IPS DF 4.7 (cell line): ENCODE results near the gene FZD1.
"Not testable (repeated sequence)": the region's sequence is repeated elsewhere in the genome, so short reads cannot be mapped to it uniquely, and the experiment has no call there.

Source experiments
- DNase-seq: peaks from one replicate; pipeline ENCODE4 v3.0.0-alpha.2; 2013; ENCODE audit warnings: low spot score; ENCODE audit errors: extremely low read depth

Gene FZD1

DNA sequence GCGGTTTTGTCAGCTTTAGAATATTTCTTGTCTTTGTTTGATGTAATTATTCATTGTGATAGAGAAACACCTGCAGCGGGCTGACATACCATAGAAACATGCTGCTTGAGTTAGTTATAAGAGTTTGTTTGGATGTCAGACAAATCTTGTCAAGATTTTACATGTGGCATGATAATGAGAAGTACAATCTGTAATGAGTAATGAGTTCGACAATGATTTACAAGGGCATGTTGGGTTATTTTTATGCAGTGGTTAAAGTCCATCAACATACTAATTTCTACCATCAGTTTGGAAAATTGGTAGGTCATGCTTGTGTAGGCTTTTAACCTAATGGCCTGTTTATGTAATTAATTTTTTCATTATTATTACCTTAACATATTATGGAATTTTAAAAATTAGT is 31.3 kb downstream of the FZD1 start:
- DNase-seq, result no peak

DNA sequence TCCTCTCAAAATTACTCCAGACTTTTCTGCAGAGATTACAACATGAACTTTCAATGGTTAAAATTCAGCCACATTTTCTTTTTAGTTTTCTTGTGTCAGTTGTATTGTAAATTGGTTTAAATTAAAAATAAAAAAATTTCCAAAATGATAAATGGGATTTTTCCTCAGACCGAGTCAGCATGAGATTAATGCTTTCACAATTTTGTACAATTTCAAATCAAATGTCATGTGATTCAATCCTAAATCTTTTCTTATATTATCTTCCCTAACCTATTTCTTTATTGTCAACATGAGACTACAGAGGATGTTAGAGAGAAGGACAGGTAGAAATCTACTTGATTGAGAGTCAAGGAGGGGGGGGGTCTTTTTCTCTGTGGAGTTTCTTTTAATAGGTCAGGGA is 33.7 kb downstream of the FZD1 start:
- no peak for DNase-seq

DNA sequence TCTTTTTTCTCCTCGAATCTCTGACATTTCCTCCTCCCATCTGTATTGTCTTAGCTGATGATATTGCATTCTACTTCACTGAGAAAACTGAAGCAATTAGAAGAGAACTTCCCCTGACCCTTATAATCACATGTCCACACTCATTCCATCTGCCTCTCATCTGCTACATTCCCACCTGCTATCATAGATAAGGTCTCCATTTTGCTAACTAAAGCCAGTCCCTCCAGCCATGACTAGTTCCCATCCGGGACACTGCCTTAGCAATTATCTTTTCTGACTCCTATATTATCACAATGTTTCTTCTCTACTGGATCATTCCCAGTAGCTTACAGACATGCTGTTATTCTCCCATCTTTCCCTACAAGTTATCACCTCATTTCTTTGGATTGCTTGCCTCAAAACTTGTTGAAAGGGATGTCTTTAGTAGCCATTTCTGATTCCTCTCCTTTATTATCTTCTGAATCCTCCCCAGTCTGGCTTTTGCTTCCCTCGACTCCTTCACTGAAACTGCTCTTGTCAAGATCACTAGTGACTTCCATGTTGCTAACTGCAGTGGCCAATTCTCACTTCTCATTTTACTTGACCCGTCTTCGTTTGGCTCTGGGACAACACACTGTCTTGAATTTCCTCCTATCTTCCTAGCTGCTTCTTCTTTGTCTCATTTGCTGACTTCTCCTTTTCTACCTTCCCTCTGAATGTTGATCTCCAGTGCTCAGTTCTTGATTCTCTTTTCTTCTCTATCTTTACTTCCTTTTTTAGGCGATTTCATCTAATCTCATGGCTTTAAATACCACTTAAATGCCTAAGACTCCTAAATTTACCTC is 35.9 kb downstream of the FZD1 start:
- DNase-seq, result no peak

DNA sequence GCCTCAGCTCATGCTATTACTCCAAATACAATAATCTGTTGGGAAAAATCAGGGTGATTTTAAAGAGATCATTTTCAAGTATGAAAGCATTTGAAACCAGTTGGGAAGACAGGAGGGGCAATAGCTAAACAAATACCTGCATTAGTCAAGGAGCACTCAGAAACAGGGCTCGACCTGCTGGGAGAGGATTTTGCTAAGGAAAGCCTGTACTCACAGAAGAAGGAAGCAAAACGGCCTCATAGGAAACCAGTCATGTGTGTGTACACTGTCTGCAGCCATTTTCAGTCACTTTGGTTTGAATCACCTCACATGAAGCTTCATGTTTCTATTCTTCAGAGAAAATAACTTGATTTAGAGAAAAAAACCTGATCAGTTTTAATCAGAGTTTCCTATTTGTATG is 38.6 kb downstream of the FZD1 start:
- DNase-seq, result no peak

DNA sequence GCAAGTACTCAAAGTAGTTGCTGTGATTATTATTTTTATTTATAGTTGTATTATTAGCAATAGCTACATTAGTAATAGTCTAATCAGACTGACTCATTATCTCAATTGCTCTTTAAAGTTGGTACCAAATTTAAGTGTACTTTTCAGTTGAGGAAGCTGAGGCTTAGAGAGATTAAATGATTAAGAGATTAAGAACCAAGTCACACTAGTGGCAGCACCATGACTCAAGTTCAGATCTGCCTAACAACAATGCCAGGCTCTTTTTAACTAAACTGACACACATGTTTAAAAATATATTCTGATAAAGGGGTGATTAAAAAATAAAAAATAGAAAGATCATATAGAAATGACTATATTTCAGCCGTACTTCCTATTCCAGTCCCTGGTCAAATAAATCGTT is 42.0 kb downstream of the FZD1 start:
- DNase-seq, result no peak

DNA sequence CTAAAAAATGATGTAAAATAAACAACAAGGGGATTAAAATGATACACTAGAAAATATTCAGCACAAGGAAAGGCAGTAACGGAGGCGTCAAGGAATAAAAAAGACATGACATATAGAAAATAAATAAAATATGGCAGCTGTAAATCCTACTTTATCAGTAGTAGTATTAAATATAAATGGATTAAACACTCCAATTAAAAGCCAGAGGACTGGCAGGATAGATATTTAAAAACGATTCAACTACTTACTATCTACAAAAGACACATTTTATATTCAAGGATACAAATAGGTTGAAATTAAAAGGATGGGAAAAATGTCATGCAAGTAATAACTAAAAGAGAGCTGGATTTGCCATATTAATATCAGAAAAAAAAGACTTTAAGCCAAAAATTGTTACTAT is 43.2 kb downstream of the FZD1 start:
- no peak for DNase-seq

DNA sequence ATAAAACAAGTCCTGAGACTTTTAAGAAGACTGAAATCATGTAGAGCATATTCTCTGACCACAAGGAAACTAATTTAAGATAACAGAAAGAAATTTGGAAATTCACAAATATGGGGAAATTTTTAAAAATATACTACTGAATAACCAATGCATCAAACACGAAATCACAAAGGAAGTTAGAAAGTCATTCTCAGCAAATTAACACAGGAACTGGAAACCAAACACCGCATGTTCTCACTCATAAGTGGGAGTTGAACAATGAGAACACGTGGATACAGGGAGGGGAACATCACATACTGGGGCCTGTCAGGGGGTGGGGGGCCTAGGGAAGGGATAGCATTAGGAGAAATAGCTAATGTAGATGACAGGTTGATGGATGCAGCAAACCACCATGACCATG is 44.0 kb downstream of the FZD1 start:
- DNase-seq, result not testable (repeated sequence)

DNA sequence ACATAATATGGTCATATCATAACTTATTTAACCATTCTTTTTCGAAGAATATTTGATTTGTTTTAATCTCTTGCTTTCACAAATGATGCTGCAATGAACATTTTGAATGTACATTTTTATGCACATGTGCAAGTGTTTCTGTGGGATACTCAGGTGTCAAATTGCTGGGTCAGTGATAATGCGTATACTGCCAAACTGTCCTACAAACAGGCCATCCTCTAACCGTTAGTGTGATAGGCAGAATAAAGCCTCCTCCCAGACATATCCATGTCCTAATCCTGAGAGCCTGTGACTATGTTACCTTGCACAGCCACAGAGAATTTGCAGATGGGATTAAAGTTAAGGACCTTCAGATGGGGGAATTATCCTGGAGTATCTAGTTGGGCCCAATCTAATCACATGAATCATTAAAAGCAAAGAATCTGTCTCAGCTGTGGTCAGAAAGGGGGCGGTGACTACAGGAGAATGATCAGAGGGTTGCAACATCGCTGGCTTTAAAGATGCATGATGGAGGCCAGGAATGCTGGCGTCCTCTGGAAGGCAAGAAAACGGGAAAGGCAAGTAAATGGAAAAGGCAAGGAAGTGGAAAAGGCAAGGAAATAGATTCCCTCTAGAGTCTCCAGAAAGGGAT is 46.7 kb downstream of the FZD1 start:
- no peak for DNase-seq

DNA sequence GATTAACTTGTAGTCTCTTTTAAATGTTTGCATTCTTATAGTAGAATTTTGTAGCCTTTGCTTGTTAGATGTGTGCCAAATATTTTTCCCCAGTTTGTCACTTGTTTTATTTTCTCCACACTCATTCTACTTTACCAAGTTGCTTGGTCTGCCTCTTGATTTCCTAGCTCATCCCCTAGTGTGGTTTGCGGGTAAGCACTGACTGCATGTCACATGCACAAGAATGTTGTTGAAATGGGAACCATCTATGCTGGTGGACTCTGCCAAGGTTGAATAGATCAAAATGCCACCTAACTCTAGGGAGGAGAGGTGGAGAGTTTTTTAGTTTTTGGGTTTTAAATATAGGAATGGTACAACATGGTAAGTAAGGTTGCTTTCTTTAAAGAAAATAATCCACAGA is 47.6 kb downstream of the FZD1 start:
- no peak for DNase-seq

DNA sequence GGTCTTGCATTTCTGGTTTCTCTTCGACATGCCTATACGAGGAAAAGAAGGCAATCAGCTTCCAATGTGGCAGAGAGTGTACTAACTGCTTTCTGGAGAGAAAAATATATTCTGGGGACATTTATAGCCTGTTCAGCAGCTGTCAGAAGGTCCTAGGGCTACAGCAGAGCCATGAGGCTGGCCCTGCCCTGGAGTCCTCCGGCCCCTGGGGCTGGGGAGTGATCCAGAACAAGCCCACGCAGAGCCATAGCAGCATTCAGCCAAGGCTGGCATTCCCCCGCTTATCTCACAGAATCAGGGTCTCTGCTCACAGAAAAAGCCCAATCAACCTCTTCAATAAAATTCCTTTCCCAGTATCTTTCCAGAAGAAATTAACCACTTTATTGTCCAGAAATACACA is 48.9 kb downstream of the FZD1 start:
- DNase-seq, result no peak

DNA sequence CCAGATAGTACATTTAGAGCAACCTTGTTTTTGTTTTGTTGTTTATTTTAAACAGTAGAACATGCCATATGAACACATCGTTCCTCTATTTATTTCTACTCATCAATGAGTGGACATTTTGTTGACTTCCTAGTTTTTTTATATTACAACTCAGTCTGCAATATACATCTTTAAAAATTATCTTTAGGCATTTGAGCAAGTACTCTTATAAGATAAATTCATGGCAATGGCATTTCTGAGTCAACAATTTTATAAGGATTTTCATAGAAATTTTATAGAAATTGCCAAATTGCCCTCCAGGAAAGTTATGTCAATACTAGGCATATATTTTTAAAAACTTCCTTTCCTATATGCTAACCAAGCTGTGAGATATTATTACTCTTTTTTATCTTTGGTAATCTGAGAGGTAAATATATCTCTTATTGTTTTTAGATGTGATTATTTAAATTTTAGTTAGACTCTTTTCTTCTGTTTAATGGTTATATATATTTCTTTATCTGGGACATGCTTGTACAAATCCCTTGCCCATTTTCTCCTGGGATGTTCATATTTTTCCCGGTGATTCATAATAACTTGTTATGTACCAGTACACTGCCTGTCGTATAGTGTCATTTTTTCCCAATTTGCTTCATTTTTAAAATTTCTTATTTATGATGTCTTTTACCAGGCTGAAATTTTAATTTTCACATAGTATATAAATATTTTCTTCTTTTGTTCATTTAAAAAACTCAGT is 50.5 kb downstream of the FZD1 start:
- no peak for DNase-seq

DNA sequence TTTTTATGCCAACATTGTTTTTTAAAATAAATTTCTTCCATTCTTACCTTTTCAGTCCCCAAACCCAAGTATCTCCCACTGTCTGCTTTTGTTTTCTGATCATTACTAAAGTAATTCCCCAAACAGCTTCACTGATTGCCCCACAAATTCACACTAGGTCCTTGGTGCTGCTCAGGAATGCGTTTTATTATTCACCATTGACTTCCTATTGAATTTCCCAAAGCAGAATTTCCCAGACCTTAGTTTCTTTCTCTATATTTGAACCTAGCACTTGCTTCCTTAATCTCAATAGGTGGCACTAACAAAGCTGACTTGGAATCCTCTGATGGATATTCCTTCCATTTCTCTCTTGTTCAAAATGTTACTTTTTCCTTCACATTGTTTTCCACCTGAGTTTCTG is 52.2 kb downstream of the FZD1 start:
- no peak for DNase-seq

DNA sequence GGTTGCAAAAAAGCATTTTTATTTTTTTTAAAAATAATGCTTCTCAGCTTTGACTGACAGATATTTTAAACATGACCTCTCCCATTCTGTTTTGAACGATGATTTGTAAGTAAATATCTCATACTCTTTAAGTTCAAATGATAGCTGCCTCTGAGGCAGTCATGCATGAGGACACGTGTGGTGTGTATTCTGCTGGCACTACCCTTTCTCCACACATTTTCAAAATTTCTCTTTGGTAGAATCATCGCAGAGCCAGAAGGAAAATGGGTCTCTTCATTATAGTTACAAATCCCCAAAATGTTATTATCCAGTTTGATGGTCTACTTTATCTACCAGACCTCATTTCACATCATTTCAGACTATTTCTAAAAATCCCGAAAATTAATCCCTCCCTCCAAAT is 55.1 kb downstream of the FZD1 start:
- DNase-seq, result no peak

DNA sequence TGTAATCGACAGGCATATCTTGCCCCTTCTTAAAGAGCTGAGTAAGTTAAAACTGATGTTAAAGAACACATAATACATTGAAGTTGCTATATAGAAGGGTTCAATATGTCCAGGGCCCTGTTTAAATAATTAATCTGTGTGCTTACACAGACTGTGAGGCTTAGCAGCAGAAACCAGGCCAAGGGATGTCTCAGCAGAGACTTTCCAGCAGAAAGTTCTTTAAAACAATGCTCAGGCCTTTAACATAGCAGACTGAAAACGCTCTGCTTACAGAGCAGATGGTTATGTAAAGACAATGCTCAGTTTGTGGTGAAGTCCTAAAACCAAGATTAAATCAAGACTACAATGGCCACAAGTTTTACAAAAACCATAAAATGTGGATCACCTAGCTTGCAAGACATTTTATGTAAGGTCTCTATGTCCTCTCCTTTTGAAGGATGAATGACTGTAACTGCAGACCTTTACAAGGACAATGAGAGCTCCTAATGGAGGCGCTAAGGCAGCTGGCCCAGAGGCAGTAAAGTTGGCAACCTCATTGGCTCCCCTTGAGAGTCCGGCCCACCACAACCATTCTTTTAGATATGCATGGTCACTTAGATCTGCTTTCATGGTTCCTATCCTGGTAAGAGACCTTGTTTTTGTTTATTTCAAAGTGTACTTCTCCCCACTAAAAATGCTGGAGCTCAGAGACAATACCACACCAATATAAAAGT is 56.3 kb downstream of the FZD1 start:
- DNase-seq, result no peak
